Endodermal cell (in vitro differentiated cells): Measurements from ENCODE around the gene PPM1E. TPM values are rescaled to one million over a fixed set of nuclear protein-coding genes. Genes with fewer than 3 reads are reported as not detected.

Source experiments
- DNase-seq: peaks from one replicate; pipeline ENCODE4 v3.0.0-alpha.2; 2017
- H3K27ac ChIP-seq: 2 replicates; pipeline ENCODE4 v1.5.1; 2013; ENCODE audit warnings: mild to moderate bottlenecking, low read depth, low read length, moderate library complexity
- H3K27me3 ChIP-seq: 2 replicates; pipeline ENCODE4 v1.6.1; 2013; ENCODE audit warnings: mild to moderate bottlenecking, low read length, moderate library complexity; ENCODE audit not compliant: insufficient read depth, control insufficient read depth, poor library complexity, severe bottlenecking
- H3K36me3 ChIP-seq: 2 replicates; pipeline ENCODE4 v1.7.0; 2013; ENCODE audit warnings: mild to moderate bottlenecking, low read length, moderate library complexity; ENCODE audit not compliant: control insufficient read depth, insufficient read depth
- H3K4me1 ChIP-seq: one replicate; pipeline ENCODE4 v1.7.0; 2013; ENCODE audit warnings: low read length; ENCODE audit not compliant: control insufficient read depth, insufficient read depth
- H3K4me3 ChIP-seq: 2 replicates; pipeline ENCODE4 v1.5.1; 2013; ENCODE audit warnings: mild to moderate bottlenecking, low read length, moderate library complexity
- H3K9ac ChIP-seq: 2 replicates; pipeline ENCODE4 v1.6.1; 2013; ENCODE audit warnings: mild to moderate bottlenecking, low read length, moderate library complexity; ENCODE audit not compliant: poor library complexity, severe bottlenecking; ENCODE audit errors: extremely low read depth
- H3K9me3 ChIP-seq: 2 replicates; pipeline ENCODE4 v1.6.1; 2013; ENCODE audit warnings: mild to moderate bottlenecking, low read length, moderate library complexity; ENCODE audit not compliant: control insufficient read depth
- H3K27ac Mint-ChIP-seq: 2 replicates; pipeline ENCODE4 v1.8.0; 2020; ENCODE audit warnings: mixed read lengths
- H3K27me3 Mint-ChIP-seq: 2 replicates; pipeline ENCODE4 v1.8.0; 2021; ENCODE audit warnings: mild to moderate bottlenecking, mixed read lengths; ENCODE audit not compliant: insufficient read depth
- H3K36me3 Mint-ChIP-seq: 2 replicates; pipeline ENCODE4 v1.8.0; 2020; ENCODE audit warnings: low read depth, mixed read lengths
- H3K4me1 Mint-ChIP-seq: 2 replicates; pipeline ENCODE4 v1.8.0; 2020; ENCODE audit warnings: mixed read lengths
- H3K4me3 Mint-ChIP-seq: 2 replicates; pipeline ENCODE4 v1.8.0; 2020; ENCODE audit warnings: mild to moderate bottlenecking, moderate library complexity, mixed read lengths
- H3K9me3 Mint-ChIP-seq: 2 replicates; pipeline ENCODE4 v1.8.0; 2020; ENCODE audit warnings: mild to moderate bottlenecking, mixed read lengths
- CTCF ChIP-seq: fragments of 200-600 bp; sonication (generic); conservative IDR thresholded peaks from 2 replicates; pipeline ENCODE4 v1.5.0; 2021; ENCODE audit warnings: antibody characterized with exemption, mild to moderate bottlenecking
- WGBS, 2 experiments: methylation state at CpG; one replicate each; pipeline versions ENCODE4 v1.1.5 to v1.1.7; 2013; ENCODE audit warnings: missing lambda C conversion rate in 2 of 2, mixed read lengths in 1 of 2; ENCODE audit not compliant: insufficient coverage in 1 of 2, insufficient read length in 1 of 2; 5-methylcytosine and 5-hydroxymethylcytosine counted together
- total RNA-seq, 2 donors: library from RNA; stranded (reverse); fragmentation: NEBNext Ultra II Directional in 1 of 2; extraction: Animal tissue kit (Norgen Biotek cat#: 25700) in 1 of 2; gene quantifications; 2 replicates in 1 of 2; 3 replicates in 1 of 2; pipeline ENCODE4 v1.2.1, GENCODE V29; 2021

Gene PPM1E
- total RNA-seq, 2 donors from 2014 or later: 1.4 to 2.2 TPM

GRCh38 chr17:58809564-58809936, 53.9 kb downstream of the PPM1E start:
- Histone ChIP-seq H3K27me3 (no peaks in the 10 kb centered on the region), H3K4me3 (no peak overlapping the region), H3K36me3 (no peaks in the 10 kb centered on the region), H3K9ac (no peak overlapping the region), H3K9me3 (no peaks in the 10 kb centered on the region), H3K27ac (no peak overlapping the region), H3K4me1 (no peaks in the 10 kb centered on the region)
- no peaks in the 10 kb centered on the region for H3K27me3 Mint-ChIP-seq
- no peak overlapping the region for H3K4me3 Mint-ChIP-seq
- 80 to 97% methylated on average over 1 of the region's 1 CpG for WGBS, 2 experiments
- H3K4me1 Mint-ChIP-seq: no peaks in the 10 kb centered on the region
- no peak for TF ChIP-seq CTCF
- H3K9me3 Mint-ChIP-seq: no peaks in the 10 kb centered on the region
- no peaks in the 10 kb centered on the region for H3K36me3 Mint-ChIP-seq
- H3K27ac Mint-ChIP-seq: no peak overlapping the region
- DNase-seq: no peak

GRCh38 chr17:58811290-58811689, 55.6 kb downstream of the PPM1E start:
- H3K27ac Mint-ChIP-seq: no peak overlapping the region

GRCh38 chr17:58813712-58814111, 58.1 kb downstream of the PPM1E start:
- DNase-seq: no peak
- no peak overlapping the region for H3K27ac ChIP-seq
- Mint-ChIP-seq H3K27me3 (no peaks in the 10 kb centered on the region), H3K4me1 (no peaks in the 10 kb centered on the region), H3K36me3 (no peaks in the 10 kb centered on the region), H3K4me3 (no peak overlapping the region), H3K9me3 (no peaks in the 10 kb centered on the region), H3K27ac (no peak overlapping the region)
- no peaks in the 10 kb centered on the region for H3K9me3 ChIP-seq
- no peak overlapping the region for H3K9ac ChIP-seq
- H3K4me1 ChIP-seq: no peaks in the 10 kb centered on the region
- H3K4me3 ChIP-seq: no peak overlapping the region
- H3K36me3 ChIP-seq: no peaks in the 10 kb centered on the region
- no peak for TF ChIP-seq CTCF
- H3K27me3 ChIP-seq: no peaks in the 10 kb centered on the region

More at GRCh38 chr17:58811290-58811689, 55.6 kb downstream of the PPM1E start:
- no peaks in the 10 kb centered on the region for H3K27me3 ChIP-seq
- Mint-ChIP-seq H3K27me3 (no peaks in the 10 kb centered on the region), H3K4me3 (no peak overlapping the region), H3K36me3 (no peaks in the 10 kb centered on the region), H3K4me1 (no peaks in the 10 kb centered on the region), H3K9me3 (no peaks in the 10 kb centered on the region)
- no peak for TF ChIP-seq CTCF
- H3K4me3 ChIP-seq: no peak overlapping the region
- H3K36me3 ChIP-seq: no peaks in the 10 kb centered on the region
- no peaks in the 10 kb centered on the region for H3K9me3 ChIP-seq
- WGBS, 2 experiments: 100% methylated on average over 2 of the region's 3 CpGs; no CpG with 5 or more reads in 1 of the 2 experiments
- no peak overlapping the region for H3K9ac ChIP-seq
- H3K4me1 ChIP-seq: no peaks in the 10 kb centered on the region
- no peak for DNase-seq
- H3K27ac ChIP-seq: no peak overlapping the region
